Adipocyte (in vitro differentiated cells): ENCODE measurements around the gene ARAP1.
A peak's percentile ranks its signal among the peaks of the same experiment; 100 is the strongest.

Experiments used
- DNase-seq: peaks from one replicate; pipeline ENCODE4 v3.0.0-alpha.2; 2015; ENCODE audit warnings: low read depth
- H3K27me3 ChIP-seq: replicated peaks from 2 replicates; pipeline ENCODE4 v1.7.0; 2013; ENCODE audit warnings: mild to moderate bottlenecking, low read length, moderate library complexity; ENCODE audit not compliant: control insufficient read depth, insufficient read depth
- H3K36me3 ChIP-seq: 2 replicates; pipeline ENCODE4 v1.7.0; 2013; ENCODE audit warnings: low read length, mild to moderate bottlenecking, moderate library complexity; ENCODE audit not compliant: control insufficient read depth, insufficient read depth, severe bottlenecking
- H3K4me1 ChIP-seq: 2 replicates; pipeline ENCODE4 v1.7.0; 2013; ENCODE audit warnings: mild to moderate bottlenecking, low read length, moderate library complexity; ENCODE audit not compliant: control insufficient read depth, insufficient read depth
- H3K4me3 ChIP-seq: 2 replicates; pipeline ENCODE4 v1.7.0; 2013; ENCODE audit warnings: mild to moderate bottlenecking, low read length, moderate library complexity
- H3K9ac ChIP-seq: 2 replicates; pipeline ENCODE4 v1.7.0; 2013; ENCODE audit warnings: mild to moderate bottlenecking, low read length, moderate library complexity
- H3K9me3 ChIP-seq: 2 replicates; pipeline ENCODE4 v1.7.0; 2013; ENCODE audit warnings: mild to moderate bottlenecking, low read length, moderate library complexity; ENCODE audit not compliant: control insufficient read depth

ARAP1 gene

GRCh38 chr11:72777755-72778278 lies 25.6 kb upstream of the ARAP1 start:
- Histone ChIP-seq H3K9ac (no peak overlapping the region), H3K36me3 (no peaks in the 10 kb centered on the region), H3K9me3 (no peaks in the 10 kb centered on the region), H3K27me3 (peaks cover 7% of the 10 kb centered on the region), H3K4me3 (no peak overlapping the region), H3K4me1 (peaks cover 12% of the 10 kb centered on the region)
- no peak for DNase-seq

DNA sequence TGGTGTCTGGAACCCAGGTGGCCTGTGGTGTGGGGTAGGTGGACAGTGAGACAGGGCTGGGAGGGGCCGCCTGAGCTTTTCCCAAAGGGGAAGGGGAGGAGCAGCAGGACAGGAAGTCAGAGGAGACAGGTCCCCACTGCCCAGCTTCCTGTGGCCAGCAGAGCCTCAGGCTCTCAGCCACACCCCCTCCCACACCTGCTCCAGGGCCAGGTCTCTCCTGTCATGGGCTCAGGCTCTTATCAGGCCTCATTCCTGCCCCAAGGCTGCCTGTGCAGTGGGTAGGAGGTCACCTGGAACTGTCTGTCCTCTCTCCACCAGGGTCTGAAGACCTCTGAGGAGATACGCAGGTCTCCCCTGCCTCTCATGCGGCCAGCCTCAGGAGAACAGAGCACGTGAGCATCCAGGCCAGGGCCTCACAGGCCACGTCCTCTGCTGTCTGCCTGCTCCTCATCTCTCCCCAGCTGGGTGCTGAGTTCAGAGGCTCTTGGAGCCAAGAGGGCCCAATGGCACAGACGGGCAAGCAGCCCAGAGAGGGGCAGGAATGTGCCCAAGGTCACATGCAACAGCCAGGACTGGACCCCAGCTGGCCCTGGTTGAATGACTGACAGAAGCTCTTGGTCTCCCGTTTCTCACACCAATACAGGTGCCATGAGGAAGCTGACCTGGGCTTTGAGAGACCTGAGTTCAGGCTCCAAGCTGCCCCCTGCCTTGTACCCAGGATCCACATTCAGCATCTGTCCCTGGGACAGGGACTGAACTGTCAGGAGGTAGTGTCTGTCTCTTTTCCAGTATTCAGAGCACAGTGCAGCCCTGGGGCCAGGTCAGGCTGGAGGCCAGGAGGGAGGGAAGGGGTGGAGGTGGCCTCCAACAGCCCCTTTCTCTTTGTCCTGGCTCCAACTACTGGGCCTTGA lies 24.9 kb upstream of the ARAP1 start:
- Histone ChIP-seq H3K27me3 (peaks cover 7% of the 10 kb centered on the region), H3K4me3 (no peak overlapping the region), H3K4me1 (peaks cover 16% of the 10 kb centered on the region), H3K9me3 (no peaks in the 10 kb centered on the region), H3K36me3 (no peaks in the 10 kb centered on the region), H3K9ac (no peak overlapping the region)
- no peak for DNase-seq

DNA sequence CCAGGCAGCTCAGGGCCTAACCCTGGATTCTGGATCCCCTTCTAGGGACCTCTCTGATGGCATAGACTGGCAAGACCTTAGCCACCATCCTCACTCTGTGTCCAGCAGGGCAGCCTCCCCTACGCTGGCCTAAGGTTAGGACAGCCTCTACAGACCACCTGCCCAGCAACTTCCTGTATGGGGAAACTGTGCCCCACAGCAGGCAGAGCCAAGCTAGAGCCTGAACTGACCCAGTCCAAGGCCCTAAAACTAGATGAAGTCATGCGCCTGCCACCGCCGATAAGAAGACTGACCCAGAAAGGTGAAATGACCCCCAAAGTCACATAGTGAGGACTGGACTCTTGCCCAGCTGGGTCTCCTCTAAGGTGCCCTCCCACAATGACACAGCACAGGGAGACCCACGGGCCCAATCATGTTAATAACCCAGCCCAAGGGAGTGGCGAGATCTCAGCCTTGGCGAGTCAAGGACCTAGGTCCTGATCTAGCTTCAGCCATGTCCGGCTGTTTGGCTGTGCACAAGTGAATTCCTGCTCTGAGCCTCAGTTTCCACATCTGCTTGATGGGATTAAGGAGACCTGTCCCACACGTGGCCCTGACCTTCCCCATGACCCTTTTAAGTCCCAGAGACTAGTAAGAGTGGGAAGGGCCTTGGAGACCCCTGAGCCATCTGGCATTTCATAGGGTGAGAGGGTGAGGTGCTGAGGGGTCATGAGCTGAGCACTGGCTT lies 24.1 kb upstream of the ARAP1 start:
- DNase-seq: no peak
- Histone ChIP-seq H3K4me1 (peaks cover 23% of the 10 kb centered on the region), H3K36me3 (no peaks in the 10 kb centered on the region), H3K27me3 (peaks cover 7% of the 10 kb centered on the region), H3K9ac (no peak overlapping the region), H3K9me3 (no peaks in the 10 kb centered on the region), H3K4me3 (no peak overlapping the region)

DNA sequence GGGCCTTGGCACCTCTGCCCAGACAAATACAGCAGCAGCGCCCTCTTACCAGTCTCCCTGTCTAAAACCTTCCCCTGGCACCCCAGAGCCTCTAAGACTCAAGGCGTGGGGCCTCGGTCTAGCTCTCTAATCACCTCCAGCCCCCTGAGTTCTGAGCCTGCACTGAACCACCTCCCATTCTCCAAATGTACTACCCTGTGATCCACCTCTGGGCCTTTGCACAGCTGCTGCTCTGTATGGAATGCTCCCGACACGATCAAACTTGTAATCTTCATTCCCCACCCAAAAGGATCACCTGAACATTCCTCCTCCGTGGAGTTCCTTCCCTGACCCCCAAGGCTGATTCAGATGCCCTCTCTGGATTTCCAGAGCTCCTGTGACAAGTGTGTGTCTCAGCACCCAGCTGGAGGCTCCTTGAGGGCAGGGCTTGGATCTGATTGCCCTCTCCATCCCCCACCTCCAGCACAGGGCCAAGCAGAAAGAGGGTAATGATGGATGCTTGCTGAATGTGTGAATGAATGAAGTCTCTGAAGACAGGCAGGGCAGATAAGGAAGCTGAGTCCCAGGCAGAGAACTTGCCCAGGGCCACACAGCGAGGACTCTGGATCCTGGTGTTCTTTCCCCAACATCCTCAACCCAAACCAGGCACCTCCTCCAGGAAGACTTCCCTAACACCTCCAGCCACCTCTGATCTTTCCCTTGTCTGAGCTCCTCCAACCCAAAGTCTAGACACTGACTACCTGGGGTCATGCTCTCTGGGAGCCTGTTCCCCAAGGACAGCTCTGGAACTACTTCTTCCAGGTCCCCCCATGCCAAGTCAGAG lies 23.3 kb upstream of the ARAP1 start:
- no peaks in the 10 kb centered on the region for H3K36me3 ChIP-seq
- no peak overlapping the region for H3K4me3 ChIP-seq
- H3K9me3 ChIP-seq: no peaks in the 10 kb centered on the region
- peaks cover 1% of the 10 kb centered on the region for H3K27me3 ChIP-seq
- DNase-seq: no peak
- no peak overlapping the region for H3K9ac ChIP-seq
- H3K4me1 ChIP-seq: peaks cover 27% of the 10 kb centered on the region

- Histone ChIP-seq H3K36me3 (no peaks in the 10 kb centered on the region), H3K9me3 (no peaks in the 10 kb centered on the region), H3K27me3 (no peaks in the 10 kb centered on the region), H3K4me1 (peaks cover 27% of the 10 kb centered on the region), H3K9ac (no peak overlapping the region), H3K4me3 (no peak overlapping the region)
- DNase-seq: no peak
Measured at GRCh38 chr11:72774499-72774898, 22.3 kb upstream of the ARAP1 start.

GRCh38 chr11:72773696-72774095 lies 21.5 kb upstream of the ARAP1 start:
- no peaks in the 10 kb centered on the region for H3K9me3 ChIP-seq
- no peaks in the 10 kb centered on the region for H3K36me3 ChIP-seq
- no peak for DNase-seq
- peak overlapping the region; percentile 14 for H3K9ac ChIP-seq
- no peak overlapping the region for H3K4me3 ChIP-seq
- peaks cover 27% of the 10 kb centered on the region for H3K4me1 ChIP-seq
- H3K27me3 ChIP-seq: no peaks in the 10 kb centered on the region

- H3K9me3 ChIP-seq: no peaks in the 10 kb centered on the region
- peaks cover 27% of the 10 kb centered on the region for H3K4me1 ChIP-seq
- peak; percentile 87 for DNase-seq
- no peak overlapping the region for H3K4me3 ChIP-seq
- peak overlapping the region; percentile 14 for H3K9ac ChIP-seq
- no peaks in the 10 kb centered on the region for H3K36me3 ChIP-seq
- H3K27me3 ChIP-seq: no peaks in the 10 kb centered on the region
Measured at GRCh38 chr11:72773291-72773690, 21.1 kb upstream of the ARAP1 start.

GRCh38 chr11:72772059-72772458 lies 19.9 kb upstream of the ARAP1 start:
- Histone ChIP-seq H3K27me3 (peaks cover 3% of the 10 kb centered on the region), H3K4me3 (no peak overlapping the region), H3K36me3 (no peaks in the 10 kb centered on the region), H3K4me1 (peaks cover 27% of the 10 kb centered on the region), H3K9ac (no peak overlapping the region), H3K9me3 (no peaks in the 10 kb centered on the region)
- no peak for DNase-seq

GRCh38 chr11:72771507-72771906 lies 19.3 kb upstream of the ARAP1 start:
- Histone ChIP-seq H3K27me3 (peaks cover 4% of the 10 kb centered on the region), H3K4me1 (peaks cover 27% of the 10 kb centered on the region), H3K4me3 (no peak overlapping the region), H3K36me3 (no peaks in the 10 kb centered on the region), H3K9me3 (no peaks in the 10 kb centered on the region), H3K9ac (no peak overlapping the region)
- peak; percentile 74 for DNase-seq

DNA sequence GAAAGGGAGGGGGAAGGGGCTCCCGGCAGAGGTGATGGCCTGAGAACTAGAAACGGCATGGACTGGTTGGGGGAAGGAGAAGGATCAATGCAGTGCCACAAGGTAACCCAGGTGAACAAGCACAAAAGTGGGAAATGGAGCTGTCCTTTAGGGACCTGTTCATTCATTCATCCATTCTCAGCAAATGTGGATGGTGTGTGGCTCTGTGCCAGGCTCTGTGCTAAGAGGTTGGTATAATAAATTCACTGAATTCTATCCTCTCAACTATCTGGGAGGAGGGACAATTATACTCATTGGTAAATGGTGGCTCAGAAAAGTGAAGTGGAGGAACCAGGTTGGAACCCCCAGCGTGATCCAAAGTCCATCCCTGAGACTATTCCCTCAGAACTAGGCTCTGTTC lies 18.6 kb upstream of the ARAP1 start:
- Histone ChIP-seq H3K4me3 (no peak overlapping the region), H3K36me3 (no peaks in the 10 kb centered on the region), H3K27me3 (peaks cover 4% of the 10 kb centered on the region), H3K4me1 (peaks cover 27% of the 10 kb centered on the region), H3K9me3 (no peaks in the 10 kb centered on the region), H3K9ac (no peak overlapping the region)
- DNase-seq: no peak

DNA sequence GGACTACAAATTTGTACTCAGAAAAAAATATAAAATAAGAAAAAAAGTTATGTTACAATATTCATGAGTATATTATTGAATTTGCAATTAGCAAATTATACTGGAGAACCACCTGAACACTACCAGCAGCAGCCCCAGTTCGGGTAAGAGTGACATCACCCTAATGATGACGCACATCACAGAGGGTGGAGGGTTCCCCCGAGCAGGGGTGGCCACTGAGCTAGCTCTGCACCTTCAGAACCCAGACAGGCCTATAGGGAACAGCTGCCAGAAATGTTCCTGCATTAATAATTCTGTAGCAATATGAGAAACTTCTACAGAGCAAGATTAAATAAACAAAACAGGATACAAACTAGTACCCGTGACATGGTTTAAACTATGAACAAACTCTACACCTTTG lies 17.5 kb upstream of the ARAP1 start:
- H3K27me3 ChIP-seq: peaks cover 4% of the 10 kb centered on the region
- H3K36me3 ChIP-seq: no peaks in the 10 kb centered on the region
- H3K4me3 ChIP-seq: no peak overlapping the region
- DNase-seq: no peak
- H3K9me3 ChIP-seq: no peaks in the 10 kb centered on the region
- H3K4me1 ChIP-seq: peaks cover 27% of the 10 kb centered on the region
- H3K9ac ChIP-seq: no peak overlapping the region
